NCI-H1417 (cell line): Measurements from ENCODE around the gene LIN7A.

Experiments
- DNase-seq, 3 experiments: peaks; one replicate each; lab custom pipeline; 2025; lab: John Stamatoyannopoulos, UW

LIN7A gene

GRCh38 chr12:80752464-80752863 is 185.3 kb downstream of the LIN7A start:
- DNase-seq, result no peak

- no peak for DNase-seq
Observed at GRCh38 chr12:80749456-80749855, 188.3 kb downstream of the LIN7A start.

GRCh38 chr12:80747800-80748199 is 189.9 kb downstream of the LIN7A start:
- no peak for DNase-seq

- DNase-seq, result no peak
Observed at GRCh38 chr12:80745851-80746505, 191.8 kb downstream of the LIN7A start.
